ENCODE measurements around the gene CPLX3. TPM values are rescaled to one million over a fixed set of nuclear protein-coding genes. Genes with fewer than 3 reads are reported as not detected.
A peak's percentile ranks its signal among the peaks of the same experiment; 100 is the strongest.

The CPLX3 gene
- total and polyA plus RNA-seq, 4 donors, result 0.05 to 0.13 TPM; not detected in 2

DNA sequence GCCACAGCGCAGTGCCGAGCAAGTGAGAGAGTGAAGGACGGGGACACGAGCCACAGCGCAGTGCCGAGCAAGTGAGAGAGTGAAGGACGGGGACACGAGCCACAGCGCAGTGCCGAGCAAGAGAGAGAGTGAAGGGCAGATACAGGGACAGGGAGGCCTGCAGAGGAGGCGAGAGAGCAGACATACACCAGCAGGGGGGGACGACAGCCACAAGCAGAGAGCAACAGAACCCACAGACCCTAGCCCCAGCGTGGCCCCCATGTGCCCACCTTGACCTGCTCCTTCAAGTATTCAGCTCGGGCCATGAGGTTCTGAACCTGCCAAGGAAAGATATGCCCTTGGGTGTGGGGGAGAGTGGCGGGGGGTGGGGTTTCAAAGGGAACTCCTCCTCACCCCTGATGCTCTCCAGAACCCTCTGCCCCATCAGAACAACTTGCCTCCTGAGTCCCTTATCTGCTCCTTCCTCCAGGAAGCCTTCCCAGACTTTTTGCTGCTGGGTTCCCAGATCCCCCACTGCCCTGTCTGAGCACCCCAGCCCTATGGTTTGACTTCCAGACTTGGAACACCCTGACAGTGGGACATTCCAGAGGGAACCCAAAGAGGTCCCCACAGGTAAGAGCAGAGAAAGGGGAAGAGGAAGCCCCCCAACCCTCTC, 11.2 kb downstream of the CPLX3 start:
- intact Hi-C loops (cut with DNase I), result loop anchor here in 1 of 2 donors (5.0 kb wide), 1 partner anchor 60 kb away; no protein-coding TSS in a partner anchor
- Histone ChIP-seq H3K36me3 (ENCODE audit: control insufficient read depth in 1 of 2, insufficient read depth in 2 of 2, low read length in 1 of 2) (no peaks in the 10 kb centered on the region), H3K4me1 (ENCODE audit: control insufficient read depth in 1 of 2, insufficient read depth in 2 of 2, low read length in 2 of 2) (no peaks in the 10 kb centered on the region), H3K27me3 (ENCODE audit: control insufficient read depth in 1 of 2, insufficient read depth in 2 of 2, low read length in 1 of 2) (no peaks in the 10 kb centered on the region), H3K9me3 (ENCODE audit: control insufficient read depth, low read length) (no peaks in the 10 kb centered on the region), H3K4me3 (ENCODE audit: low read length in 2 of 2) (no peak overlapping the region), H3K27ac (ENCODE audit: low read depth in 1 of 2, low read length in 2 of 2) (no peak overlapping the region)
- DNase-seq (no peak), ATAC-seq (ENCODE audit: low FRiP score) (no peak)
- WGBS, 2 donors, result 70 to 83% methylated on average over 15 of the region's 15 CpGs

GRCh38 chr15:74838137-74838516, 11.7 kb downstream of the CPLX3 start:
- Histone ChIP-seq H3K9me3 (ENCODE audit: control insufficient read depth, low read length) (no peaks in the 10 kb centered on the region), H3K36me3 (ENCODE audit: control insufficient read depth in 1 of 2, insufficient read depth in 2 of 2, low read length in 1 of 2) (no peaks in the 10 kb centered on the region), H3K4me3 (ENCODE audit: low read length in 2 of 2) (no peak overlapping the region), H3K27ac (ENCODE audit: low read depth in 1 of 2, low read length in 2 of 2) (no peak overlapping the region), H3K4me1 (ENCODE audit: control insufficient read depth in 1 of 2, insufficient read depth in 2 of 2, low read length in 2 of 2) (no peaks in the 10 kb centered on the region), H3K27me3 (ENCODE audit: control insufficient read depth in 1 of 2, insufficient read depth in 2 of 2, low read length in 1 of 2) (no peaks in the 10 kb centered on the region)
- intact Hi-C loops (cut with DNase I), result loop anchor here in 1 of 2 donors (5.0 kb wide), 1 partner anchor 61 kb away; no protein-coding TSS in a partner anchor
- 90% methylated on average over 10 of the region's 10 CpGs for WGBS, 2 donors
- DNase-seq (no peak), ATAC-seq (ENCODE audit: low FRiP score) (no peak)

- no peaks in the 10 kb centered on the region for H3K9me3 ChIP-seq (ENCODE audit: control insufficient read depth, low read length)
- ATAC-seq (ENCODE audit: low FRiP score) (no peak), DNase-seq (no peak)
- WGBS, 2 donors, result 86 to 89% methylated on average over 11 of the region's 11 CpGs
- intact Hi-C loops (cut with DNase I), result loop anchor here in 1 of 2 donors (5.0 kb wide), 1 partner anchor 62 kb away; no protein-coding TSS in a partner anchor
- H3K4me1 ChIP-seq (ENCODE audit: control insufficient read depth in 1 of 2, insufficient read depth in 2 of 2, low read length in 2 of 2), result no peaks in the 10 kb centered on the region
- no peaks in the 10 kb centered on the region for H3K36me3 ChIP-seq (ENCODE audit: control insufficient read depth in 1 of 2, insufficient read depth in 2 of 2, low read length in 1 of 2)
- no peaks in the 10 kb centered on the region for H3K27me3 ChIP-seq (ENCODE audit: control insufficient read depth in 1 of 2, insufficient read depth in 2 of 2, low read length in 1 of 2)
- no peak overlapping the region for H3K4me3 ChIP-seq (ENCODE audit: low read length in 2 of 2)
- no peak overlapping the region for H3K27ac ChIP-seq (ENCODE audit: low read depth in 1 of 2, low read length in 2 of 2)
Observed at GRCh38 chr15:74838746-74839525, 12.5 kb downstream of the CPLX3 start.

DNA sequence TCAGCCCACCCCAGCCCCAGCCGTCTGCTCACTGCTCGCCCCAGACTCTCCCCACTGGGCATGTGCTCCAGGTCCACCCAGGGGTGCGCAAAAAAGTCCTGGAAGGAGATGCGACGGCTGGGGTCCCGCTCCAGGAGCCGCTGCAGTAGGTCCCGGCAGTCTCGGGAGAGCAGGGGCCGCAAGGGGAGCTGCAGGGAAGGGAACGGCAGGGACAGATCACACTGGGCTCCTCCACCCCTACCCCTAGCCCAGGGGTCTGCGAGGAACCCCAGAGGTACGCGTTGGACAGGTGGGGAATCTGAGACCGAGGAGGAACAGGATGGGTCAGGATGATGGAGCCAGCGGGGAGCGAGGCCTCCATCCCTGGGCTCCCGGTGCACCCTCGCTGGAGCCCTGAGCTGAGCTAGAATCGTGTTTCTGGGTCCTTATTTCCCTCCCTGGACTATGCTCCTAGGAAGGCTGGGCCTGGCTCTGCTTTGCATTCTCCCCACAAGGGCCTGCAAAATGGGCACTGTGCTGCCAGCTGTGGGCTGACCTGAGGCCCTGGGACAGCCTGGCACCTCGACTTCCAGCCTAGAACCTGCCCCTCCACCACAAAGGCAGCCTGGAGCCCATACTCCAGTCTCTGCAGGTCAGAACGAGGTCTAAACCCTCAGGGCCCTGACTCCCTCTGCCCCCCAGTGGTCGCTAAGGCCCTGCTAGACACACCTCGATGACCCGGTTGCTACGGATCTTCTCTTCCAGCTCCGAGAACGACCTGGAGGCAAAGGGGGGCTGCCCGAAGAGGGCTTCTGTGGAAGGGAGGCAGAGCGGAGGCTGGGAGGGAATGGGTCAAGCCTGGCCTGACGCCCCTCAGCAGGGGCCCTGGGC, 13.3 kb downstream of the CPLX3 start:
- Histone ChIP-seq H3K9me3 (ENCODE audit: control insufficient read depth, low read length) (no peaks in the 10 kb centered on the region), H3K4me1 (ENCODE audit: control insufficient read depth in 1 of 2, insufficient read depth in 2 of 2, low read length in 2 of 2) (no peaks in the 10 kb centered on the region), H3K36me3 (ENCODE audit: control insufficient read depth in 1 of 2, insufficient read depth in 2 of 2, low read length in 1 of 2) (no peaks in the 10 kb centered on the region), H3K27ac (ENCODE audit: low read depth in 1 of 2, low read length in 2 of 2) (no peak overlapping the region), H3K27me3 (ENCODE audit: control insufficient read depth in 1 of 2, insufficient read depth in 2 of 2, low read length in 1 of 2) (no peaks in the 10 kb centered on the region), H3K4me3 (ENCODE audit: low read length in 2 of 2) (no peak overlapping the region)
- intact Hi-C loops (cut with DNase I), result loop anchor here (5.0 to 10.0 kb wide), 4 partner anchors 52 to 98 kb away; partner anchors contain the start of genes COX5A (in 1 of the 2) and MPI (in 1 of the 2)
- 86 to 87% methylated on average over 31 of the region's 31 CpGs for WGBS, 2 donors
- DNase-seq (no peak), ATAC-seq (ENCODE audit: low FRiP score) (no peak)

GRCh38 chr15:74840851-74841775, 14.7 kb downstream of the CPLX3 start:
- Histone ChIP-seq H3K27ac (ENCODE audit: low read depth in 1 of 2, low read length in 2 of 2) (no peak overlapping the region), H3K9me3 (ENCODE audit: control insufficient read depth, low read length) (no peaks in the 10 kb centered on the region), H3K36me3 (ENCODE audit: control insufficient read depth in 1 of 2, insufficient read depth in 2 of 2, low read length in 1 of 2) (peaks cover 0 to 2% of the 10 kb centered on the region in 2 donors), H3K27me3 (ENCODE audit: control insufficient read depth in 1 of 2, insufficient read depth in 2 of 2, low read length in 1 of 2) (no peaks in the 10 kb centered on the region), H3K4me3 (ENCODE audit: low read length in 2 of 2) (no peak overlapping the region), H3K4me1 (ENCODE audit: control insufficient read depth in 1 of 2, insufficient read depth in 2 of 2, low read length in 2 of 2) (no peaks in the 10 kb centered on the region)
- 92% methylated on average over 9 of the region's 9 CpGs for WGBS, 2 donors
- intact Hi-C loops (cut with DNase I), result loop anchor here (5.0 to 10.0 kb wide), 3 partner anchors 54 to 96 kb away; partner anchors contain the start of genes COX5A (in 1 of the 2) and MPI (in 1 of the 2)
- no peak for DNase-seq
- no peak for ATAC-seq (ENCODE audit: low FRiP score)

DNA sequence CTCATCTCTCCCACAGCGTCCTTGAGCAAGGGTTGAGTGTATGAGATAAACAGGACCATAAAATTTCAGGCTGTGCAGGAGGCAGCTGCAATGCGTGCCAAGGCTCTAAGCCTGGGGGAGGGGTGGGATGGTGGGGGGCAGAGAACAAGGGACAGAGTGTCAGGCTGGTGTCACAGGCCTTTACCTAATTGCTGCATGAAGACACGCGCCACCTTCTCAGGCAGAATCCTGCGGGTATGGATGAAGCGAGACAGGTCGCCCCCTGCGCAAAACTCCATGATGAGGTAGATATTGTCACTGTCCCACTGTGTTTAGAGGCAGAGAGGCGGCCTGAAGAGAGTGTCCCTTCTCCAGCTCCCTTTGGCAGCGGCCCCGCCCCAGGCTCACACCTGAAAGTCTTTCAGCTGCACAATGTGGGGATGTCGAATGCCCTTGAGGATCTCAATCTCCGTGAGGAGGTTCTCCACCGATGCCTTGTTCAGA, 15.5 kb downstream of the CPLX3 start:
- H3K36me3 ChIP-seq (ENCODE audit: control insufficient read depth in 1 of 2, insufficient read depth in 2 of 2, low read length in 1 of 2), result peaks cover 0 to 2% of the 10 kb centered on the region in 2 donors
- DNase-seq (no peak), ATAC-seq (ENCODE audit: low FRiP score) (no peak)
- WGBS, 2 donors, result 81 to 82% methylated on average over 14 of the region's 14 CpGs
- H3K9me3 ChIP-seq (ENCODE audit: control insufficient read depth, low read length), result no peaks in the 10 kb centered on the region
- intact Hi-C loops (cut with DNase I), result loop anchor here (5.0 to 10.0 kb wide), 3 partner anchors 53 to 95 kb away; partner anchors contain the start of genes COX5A (in 1 of the 2) and MPI (in 1 of the 2)
- H3K27ac ChIP-seq (ENCODE audit: low read depth in 1 of 2, low read length in 2 of 2), result no peak overlapping the region
- H3K4me1 ChIP-seq (ENCODE audit: control insufficient read depth in 1 of 2, insufficient read depth in 2 of 2, low read length in 2 of 2), result no peaks in the 10 kb centered on the region
- H3K27me3 ChIP-seq (ENCODE audit: control insufficient read depth in 1 of 2, insufficient read depth in 2 of 2, low read length in 1 of 2), result no peaks in the 10 kb centered on the region
- H3K4me3 ChIP-seq (ENCODE audit: low read length in 2 of 2), result no peak overlapping the region

- Histone ChIP-seq H3K27ac (ENCODE audit: low read depth in 1 of 2, low read length in 2 of 2) (peak within 1 kb of the TSS in 1 of 2 donors; percentile 61), H3K9me3 (ENCODE audit: control insufficient read depth, low read length) (no peaks in the 10 kb centered on the region), H3K4me1 (ENCODE audit: control insufficient read depth in 1 of 2, insufficient read depth in 2 of 2, low read length in 2 of 2) (no peaks in the 10 kb centered on the region), H3K27me3 (ENCODE audit: control insufficient read depth in 1 of 2, insufficient read depth in 2 of 2, low read length in 1 of 2) (no peaks in the 10 kb centered on the region), H3K4me3 (ENCODE audit: low read length in 2 of 2) (peak within 1 kb of the TSS; percentile 37 to 44), H3K36me3 (ENCODE audit: control insufficient read depth in 1 of 2, insufficient read depth in 2 of 2, low read length in 1 of 2) (peaks cover 0 to 4% of the 10 kb centered on the region in 2 donors)
- WGBS, 2 donors, result 0% methylated on average over 69 to 84 of the region's 84 CpGs
- intact Hi-C loops (cut with DNase I), result loop anchor here (5.0 to 10.0 kb wide), 3 partner anchors 52 to 94 kb away; partner anchors contain the start of genes COX5A (in 1 of the 2) and MPI (in 1 of the 2)
- ATAC-seq (ENCODE audit: low FRiP score), result peak; percentile 96
- peak; percentile 94 to 97 for DNase-seq
Observed at GRCh38 chr15:74842581-74843444, 16.4 kb downstream of the CPLX3 start, which contains the start of gene ULK3. Gene ULK3 (minus strand): TSS chr15:74843156. CDS start chr15:74843105, 51 bp downstream.

All from aorta (tissue), 5 donors.